Measurements from ENCODE around the gene PCDH15. TPM values are rescaled to one million over a fixed set of nuclear protein-coding genes. Genes with fewer than 3 reads are reported as not detected.

The PCDH15 gene
- total and polyA plus RNA-seq, 2 of the 4 experiments (the other 2 are of a cell fraction), result not detected

DNA sequence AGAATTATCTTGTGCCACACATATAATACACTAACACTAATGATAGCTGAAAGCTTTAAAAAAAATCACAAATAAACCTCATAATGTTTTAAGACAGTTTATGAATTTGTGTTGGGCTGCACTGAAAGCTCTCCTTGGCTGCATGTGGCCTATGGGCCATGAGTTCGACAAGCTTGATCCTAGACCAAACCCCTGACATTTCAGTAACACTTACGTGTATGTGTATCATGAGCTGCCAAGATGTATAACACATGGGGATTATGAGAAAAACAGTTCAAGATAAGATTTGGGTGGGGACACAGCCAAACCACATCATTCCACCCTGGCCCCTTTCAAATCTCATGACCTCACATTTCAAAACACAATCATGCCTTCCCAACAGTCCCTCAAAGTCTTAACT lies 823.8 kb downstream of the PCDH15 start:
- H3K79me1 ChIP-seq (ENCODE audit: low read depth in 1 of 2, low read length in 2 of 2), result no peaks in the 10 kb centered on the region
- no peak overlapping the region for H2BK15ac ChIP-seq (ENCODE audit: low read depth, low read length)
- no peaks in the 10 kb centered on the region for H3K4me1 ChIP-seq (ENCODE audit: control insufficient read depth, insufficient read depth, low read length)
- H4K5ac ChIP-seq (ENCODE audit: low read depth, low read length), result no peak overlapping the region
- POLR2A ChIA-PET (ENCODE audit: unreplicated experiment), result no interaction called here
- DNase-seq (no peak), ATAC-seq (ENCODE audit: low read depth) (no peak)
- H3K56ac ChIP-seq (ENCODE audit: extremely low read depth, insufficient read depth, low read length), result no peak overlapping the region
- H3K4me2 ChIP-seq (ENCODE audit: low read depth, low read length), result no peak overlapping the region
- no peak overlapping the region for H2AK5ac ChIP-seq (ENCODE audit: low read depth, low read length)
- no peak overlapping the region for H3K4ac ChIP-seq (ENCODE audit: low read depth, low read length)
- no peak overlapping the region for H3K14ac ChIP-seq (replicated peaks; ENCODE audit: low read depth, low read length)
- no TSS peak for BruUV-seq (replicated peaks)
- H3K9ac ChIP-seq (ENCODE audit: low read depth, low read length), result no peak overlapping the region
- no peak overlapping the region for H4K8ac ChIP-seq (ENCODE audit: low read depth in 2 of 2, low read length in 2 of 2)
- peaks cover 4% of the 10 kb centered on the region; the same call in 1 of the 2 replicates for H3K9me3 ChIP-seq (ENCODE audit: control insufficient read depth, insufficient read depth, low read length)
- no peak overlapping the region for H2BK120ac ChIP-seq (ENCODE audit: low read depth, low read length)
- TF ChIP-seq MXI1 (IDR thresholded peaks at IDR 0.05; ENCODE audit: borderline replicate concordance, low read depth, low read length) (no peak), MAZ (IDR thresholded peaks at IDR 0.05; ENCODE audit: borderline replicate concordance, low read depth, low read length) (no peak), MAFK (IDR thresholded peaks at IDR 0.05; ENCODE audit: low read depth, low read length) (no peak), NFE2L2 (IDR thresholded peaks at IDR 0.05; ENCODE audit: low read depth, low read length) (no peak), CTCF (conservative IDR thresholded peaks at IDR 0.05; ENCODE audit: low read depth, low read length) (no peak), SMC3 (IDR thresholded peaks at IDR 0.05; ENCODE audit: low read depth, low read length) (no peak), FOS (IDR thresholded peaks at IDR 0.05; ENCODE audit: low read depth, low read length) (no peak), CEBPB (IDR thresholded peaks at IDR 0.05; ENCODE audit: low read depth, low read length) (no peak), BHLHE40 (IDR thresholded peaks at IDR 0.05; ENCODE audit: low read depth, low read length) (no peak), CHD1 (IDR thresholded peaks at IDR 0.05; ENCODE audit: low read depth, low read length) (no peak), RAD21 (IDR thresholded peaks at IDR 0.05; ENCODE audit: low read length) (no peak), RFX5 (IDR thresholded peaks at IDR 0.05; ENCODE audit: low read depth, low read length) (no peak), RCOR1 (IDR thresholded peaks at IDR 0.05; ENCODE audit: insufficient replicate concordance, low read length) (no peak), POLR2A (IDR thresholded peaks at IDR 0.05; ENCODE audit: low read depth, low read length) (no peak)
- TF ChIP-seq, protein P1, sequence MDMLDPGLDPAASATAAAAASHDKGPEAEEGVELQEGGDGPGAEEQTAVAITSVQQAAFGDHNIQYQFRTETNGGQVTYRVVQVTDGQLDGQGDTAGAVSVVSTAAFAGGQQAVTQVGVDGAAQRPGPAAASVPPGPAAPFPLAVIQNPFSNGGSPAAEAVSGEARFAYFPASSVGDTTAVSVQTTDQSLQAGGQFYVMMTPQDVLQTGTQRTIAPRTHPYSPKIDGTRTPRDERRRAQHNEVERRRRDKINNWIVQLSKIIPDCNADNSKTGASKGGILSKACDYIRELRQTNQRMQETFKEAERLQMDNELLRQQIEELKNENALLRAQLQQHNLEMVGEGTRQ (IDR thresholded peaks at IDR 0.05; ENCODE audit: low read depth, low read length), result no peak
- TF ChIP-seq, protein P2, sequence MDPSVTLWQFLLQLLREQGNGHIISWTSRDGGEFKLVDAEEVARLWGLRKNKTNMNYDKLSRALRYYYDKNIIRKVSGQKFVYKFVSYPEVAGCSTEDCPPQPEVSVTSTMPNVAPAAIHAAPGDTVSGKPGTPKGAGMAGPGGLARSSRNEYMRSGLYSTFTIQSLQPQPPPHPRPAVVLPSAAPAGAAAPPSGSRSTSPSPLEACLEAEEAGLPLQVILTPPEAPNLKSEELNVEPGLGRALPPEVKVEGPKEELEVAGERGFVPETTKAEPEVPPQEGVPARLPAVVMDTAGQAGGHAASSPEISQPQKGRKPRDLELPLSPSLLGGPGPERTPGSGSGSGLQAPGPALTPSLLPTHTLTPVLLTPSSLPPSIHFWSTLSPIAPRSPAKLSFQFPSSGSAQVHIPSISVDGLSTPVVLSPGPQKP (IDR thresholded peaks at IDR 0.05; ENCODE audit: borderline replicate concordance, low read depth, low read length), result no peak
- no peak overlapping the region for H2BK20ac ChIP-seq (ENCODE audit: low read depth, low read length)
- no peak overlapping the region for H3K18ac ChIP-seq (ENCODE audit: low read depth, low read length)
- no peaks in the 10 kb centered on the region for H3K9me1 ChIP-seq (ENCODE audit: insufficient read depth, low read length)
- intact Hi-C loops (cut with micrococcal nuclease), result no loop called here
- H2AK9ac ChIP-seq (replicated peaks; ENCODE audit: low read depth, low read length, poor library complexity), result no peak overlapping the region
- H3K4me3 ChIP-seq (ENCODE audit: insufficient read depth, low read depth, low read length), result no peak overlapping the region
- no peaks in the 10 kb centered on the region for H3K27me3 ChIP-seq (ENCODE audit: control insufficient read depth, insufficient read depth, low read length)
- no peak overlapping the region for H2BK5ac ChIP-seq (ENCODE audit: low read depth, low read length, poor library complexity, severe bottlenecking)
- CTCF ChIA-PET, result no interaction called here
- no peak overlapping the region for H3K23ac ChIP-seq (ENCODE audit: low read depth, low read length)
- dilution Hi-C loops (cut with HindIII; ENCODE audit: low sequenced_read_pairs, unreplicated experiment), result no loop called here
- in situ Hi-C loops (cut with MboI; ENCODE audit: low sequenced_read_pairs), result no loop called here
- no CpG with 5 or more reads among the region's 2 CpGs for WGBS, 2 experiments (ENCODE audit: extremely low coverage in 2 of 2, insufficient read length in 1 of 2)
- no peaks in the 10 kb centered on the region for H3K36me3 ChIP-seq (ENCODE audit: control insufficient read depth, insufficient read depth, low read length)
- no peaks in the 10 kb centered on the region for H4K20me1 ChIP-seq (ENCODE audit: insufficient read depth, low read length)
- no peak overlapping the region for H4K91ac ChIP-seq (ENCODE audit: insufficient read depth, low read depth, low read length)
- H2AFZ ChIP-seq (replicated peaks; ENCODE audit: low read length, poor library complexity), result no peak overlapping the region
- no peak overlapping the region for H3K27ac ChIP-seq (ENCODE audit: insufficient read depth, low read length)

All from IMR-90 (cell line).